H1 (cell line): ENCODE data around the gene AGAP3. TPM values are rescaled to one million over a fixed set of nuclear protein-coding genes. Genes with fewer than 3 reads are reported as not detected.

Experiments used
- CTCF ChIA-PET: fragments of 300-600 bp; sonication (Branson Sonifier 250); formaldehyde crosslinking; loops from one replicate; lab custom pipeline; 2021; ENCODE audit not compliant: partially characterized antibody; lab: Charles Lee
- POLR2A ChIA-PET: fragments of 300-600 bp; sonication (Branson Sonifier 250); formaldehyde crosslinking; loops from one replicate; lab custom pipeline; 2021; ENCODE audit warnings: inconsistent platforms; ENCODE audit not compliant: partially characterized antibody; lab: Charles Lee
- DNase-seq, 2 experiments: peaks; one replicate each; pipeline versions ENCODE4 v3.0.0 to v3.0.0-alpha.2; 2010 to 2022; ENCODE audit warnings: low spot score in 2 of 2, low read depth in 1 of 2, mixed read lengths in 1 of 2
- FAIRE-seq: peaks from 2 replicates; lab custom pipeline; 2011; peaks lifted over from hg19 to GRCh38; lab: Jason Lieb, UNC
- H2AFZ ChIP-seq: 2 replicates; pipeline ENCODE4 v1.8.1; 2012; ENCODE audit warnings: low read length, inconsistent platforms
- H2AK5ac ChIP-seq: 2 replicates; pipeline ENCODE4 v1.6.1; 2013; ENCODE audit warnings: low read depth, low read length
- H2BK120ac ChIP-seq: replicated peaks from 2 replicates; pipeline ENCODE3; 2013; ENCODE audit warnings: low read depth, low read length, inconsistent platforms
- H2BK12ac ChIP-seq: 2 replicates; pipeline ENCODE4 v1.6.1; 2013; ENCODE audit warnings: low read depth, low read length
- H2BK15ac ChIP-seq: 2 replicates; pipeline ENCODE4 v1.6.1; 2013; ENCODE audit warnings: low read length
- H2BK20ac ChIP-seq: 2 replicates; pipeline ENCODE4 v1.6.1; 2013; ENCODE audit warnings: low read length
- H2BK5ac ChIP-seq: 2 replicates; pipeline ENCODE4 v1.6.1; 2013; ENCODE audit warnings: low read depth, low read length
- H3K14ac ChIP-seq: 2 replicates; pipeline ENCODE4 v1.6.1; 2013; ENCODE audit warnings: inconsistent platforms; ENCODE audit not compliant: insufficient read length
- H3K18ac ChIP-seq: 2 replicates; pipeline ENCODE4 v1.6.1; 2013; ENCODE audit warnings: low read length; ENCODE audit errors: extremely low read depth
- H3K23ac ChIP-seq: 2 replicates; pipeline ENCODE4 v1.6.1; 2013; ENCODE audit warnings: inconsistent platforms; ENCODE audit not compliant: insufficient read length
- H3K23me2 ChIP-seq: 2 replicates; pipeline ENCODE4 v1.6.1; 2013; ENCODE audit warnings: low read depth, low read length
- H3K27ac ChIP-seq: 2 replicates; pipeline ENCODE4 v1.6.1; 2011; ENCODE audit warnings: low read depth, low read length, inconsistent platforms
- H3K27me3 ChIP-seq, 4 experiments: replicated peaks in 1 of 4; 1 replicate in 1 of 4; 2 replicates in 3 of 4; pipeline versions ENCODE4 v1.6.1 to v1.8.1; 2011 to 2013; ENCODE audit warnings: low read length in 3 of 4, mild to moderate bottlenecking in 3 of 4, inconsistent platforms in 2 of 4, mixed read lengths in 2 of 4, moderate library complexity in 1 of 4; ENCODE audit not compliant: control insufficient read depth in 3 of 4, insufficient read depth in 3 of 4; ENCODE audit errors: extremely low read depth in 1 of 4
- H3K36me3 ChIP-seq, 4 experiments: 2 replicates each; pipeline versions ENCODE4 v1.6.1 to v1.8.1; 2011 to 2013; ENCODE audit warnings: mild to moderate bottlenecking in 4 of 4, low read length in 3 of 4, moderate library complexity in 2 of 4, control low read depth in 1 of 4, inconsistent platforms in 1 of 4; ENCODE audit not compliant: insufficient read depth in 4 of 4, control insufficient read depth in 2 of 4
- H3K4ac ChIP-seq: replicated peaks from 2 replicates; pipeline ENCODE3; 2013; ENCODE audit warnings: low read length, low read depth, mixed read lengths, inconsistent platforms; ENCODE audit not compliant: insufficient read length
- H3K4me1 ChIP-seq, 4 experiments: replicated peaks in 1 of 4; 1 replicate in 1 of 4; 2 replicates in 3 of 4; pipeline versions ENCODE4 v1.6.1 to v1.8.1; 2011 to 2013; ENCODE audit warnings: low read length in 3 of 4, inconsistent platforms in 2 of 4, mixed read lengths in 1 of 4; ENCODE audit not compliant: insufficient read depth in 4 of 4, control insufficient read depth in 3 of 4
- H3K4me2 ChIP-seq, 2 experiments: 2 replicates each; pipeline versions ENCODE4 v1.6.1 to v1.8.1; 2011 to 2013; ENCODE audit warnings: low read depth in 2 of 2, low read length in 2 of 2, control low read depth in 1 of 2, inconsistent platforms in 1 of 2, mild to moderate bottlenecking in 1 of 2; ENCODE audit not compliant: insufficient read depth in 1 of 2
- H3K4me3 ChIP-seq, 4 experiments: fragments of 200-600, 300-600 bp in 1 of 4; sonication (generic), shearing (Covaris generic), sonication (Bioruptor Twin) in 1 of 4; 2 replicates each; pipeline versions ENCODE4 v1.5.1 to v1.8.1; 2011 to 2016; ENCODE audit warnings: low read length in 4 of 4, low read depth in 3 of 4, control low read depth in 2 of 4, inconsistent platforms in 2 of 4, mild to moderate bottlenecking in 2 of 4, mixed read lengths in 1 of 4, moderate library complexity in 1 of 4; ENCODE audit not compliant: insufficient read depth in 2 of 4; ENCODE audit errors: extremely low read depth in 1 of 4
- H3K56ac ChIP-seq: replicated peaks from 2 replicates; pipeline ENCODE3; 2013; ENCODE audit warnings: low read depth, mild to moderate bottlenecking, mixed read lengths, low read length, inconsistent platforms; ENCODE audit not compliant: insufficient read length
- H3K79me1 ChIP-seq: 2 replicates; pipeline ENCODE4 v1.6.1; 2013; ENCODE audit warnings: low read depth, low read length, control low read depth
- H3K79me2 ChIP-seq, 2 experiments: 2 replicates each; pipeline versions ENCODE4 v1.6.1 to v1.8.1; 2012 to 2013; ENCODE audit warnings: low read length in 2 of 2, mild to moderate bottlenecking in 2 of 2, inconsistent platforms in 1 of 2; ENCODE audit not compliant: insufficient read depth in 2 of 2, control insufficient read depth in 1 of 2
- H3K9ac ChIP-seq, 4 experiments: replicated peaks in 1 of 4; 1 replicate in 1 of 4; 2 replicates in 3 of 4; pipeline versions ENCODE4 v1.6.1 to v1.8.1; 2011 to 2013; ENCODE audit warnings: low read depth in 3 of 4, low read length in 3 of 4, control low read depth in 2 of 4, mild to moderate bottlenecking in 2 of 4, moderate library complexity in 2 of 4, inconsistent platforms in 1 of 4; ENCODE audit errors: extremely low read depth in 1 of 4
- H3K9me3 ChIP-seq, 2 experiments: 2 replicates each; pipeline versions ENCODE4 v1.6.1 to v1.8.1; 2012 to 2013; ENCODE audit warnings: mild to moderate bottlenecking in 2 of 2, moderate library complexity in 2 of 2, control low read depth in 1 of 2, inconsistent platforms in 1 of 2, low read depth in 1 of 2, low read length in 1 of 2, mixed read lengths in 1 of 2; ENCODE audit not compliant: insufficient read depth in 2 of 2
- H4K20me1 ChIP-seq, 2 experiments: replicated peaks in 1 of 2; 2 replicates each; pipeline versions ENCODE3 to v1.8.1; 2011 to 2013; ENCODE audit warnings: inconsistent platforms in 2 of 2, low read length in 2 of 2, mild to moderate bottlenecking in 1 of 2; ENCODE audit not compliant: insufficient read depth in 2 of 2, control insufficient read depth in 1 of 2
- H4K5ac ChIP-seq: 2 replicates; pipeline ENCODE4 v1.6.1; 2013; ENCODE audit warnings: low read length, low read depth, mixed read lengths, inconsistent platforms; ENCODE audit not compliant: insufficient read length
- H4K8ac ChIP-seq: 2 replicates; pipeline ENCODE4 v1.8.0; 2013; ENCODE audit warnings: mild to moderate bottlenecking, moderate library complexity, low read length, inconsistent platforms; ENCODE audit not compliant: insufficient read depth; ENCODE audit errors: extremely low read depth
- H4K91ac ChIP-seq: replicated peaks from 2 replicates; pipeline ENCODE3; 2013; ENCODE audit warnings: low read length, mixed read lengths, inconsistent platforms; ENCODE audit not compliant: insufficient read length
- BRCA1 ChIP-seq: IDR thresholded peaks from 2 replicates; pipeline ENCODE4 v1.6.1; 2012; ENCODE audit warnings: low read depth, low read length, improper control_type of control experiment
- EGR1 ChIP-seq: IDR thresholded peaks from 2 replicates; pipeline ENCODE4 v1.6.1; 2011; ENCODE audit warnings: low read depth, low read length, borderline replicate concordance
- EP300 ChIP-seq, 2 experiments: IDR thresholded peaks; 1 replicate in 1 of 2; 2 replicates in 1 of 2; pipeline ENCODE4 v1.6.1; 2011 to 2012; ENCODE audit warnings: low read depth in 2 of 2, low read length in 2 of 2, mild to moderate bottlenecking in 2 of 2, borderline replicate concordance in 1 of 2, inconsistent platforms in 1 of 2, moderate library complexity in 1 of 2
- KDM4A ChIP-seq: IDR thresholded peaks from one replicate; pipeline ENCODE4 v1.7.1; 2012; ENCODE audit warnings: low read depth, mild to moderate bottlenecking, moderate library complexity, low read length, inconsistent platforms; ENCODE audit not compliant: severe bottlenecking
- RAD21 ChIP-seq, 2 experiments: IDR thresholded peaks in 1 of 2; conservative IDR thresholded peaks in 1 of 2; 2 replicates each; pipeline ENCODE4 v1.6.1; 2011; ENCODE audit warnings: low read depth in 2 of 2, low read length in 2 of 2, improper control_type of control experiment in 1 of 2, inconsistent platforms in 1 of 2, mild to moderate bottlenecking in 1 of 2, moderate library complexity in 1 of 2
- RBBP5 ChIP-seq: IDR thresholded peaks from 2 replicates; pipeline ENCODE4 v1.7.1; 2012; ENCODE audit warnings: low read depth, mild to moderate bottlenecking, inconsistent platforms, low read length, moderate library complexity, borderline replicate concordance
- RFX5 ChIP-seq: IDR thresholded peaks from 2 replicates; pipeline ENCODE4 v1.6.1; 2011; ENCODE audit warnings: low read depth, low read length, improper control_type of control experiment, borderline replicate concordance
- SIN3A ChIP-seq, 2 experiments: IDR thresholded peaks in 1 of 2; conservative IDR thresholded peaks in 1 of 2; 2 replicates each; pipeline ENCODE4 v1.6.1; 2011 to 2012; ENCODE audit warnings: low read length in 2 of 2, improper control_type of control experiment in 1 of 2, low read depth in 1 of 2, mild to moderate bottlenecking in 1 of 2
- WGBS, 2 experiments: shearing (Covaris generic) in 1 of 2; methylation state at CpG; one replicate each; pipeline versions ENCODE4 v1.1.6 to v1.1.7; 2013 to 2015; ENCODE audit warnings: low lambda C conversion rate in 2 of 2, mixed read lengths in 2 of 2, inconsistent platforms in 1 of 2, low coverage in 1 of 2, missing lambda C conversion rate in 1 of 2; ENCODE audit not compliant: insufficient replicate concordance in 2 of 2, insufficient coverage in 1 of 2, insufficient read length in 1 of 2; ENCODE audit errors: extremely low coverage in 1 of 2, missing lambda C conversion rate in 1 of 2; 5-methylcytosine and 5-hydroxymethylcytosine counted together
- polyA plus RNA-seq, 7 experiments: library from polyadenylated mRNA; depleted of rRNA in 3 of 7; stranded (reverse) in 5 of 7; unstranded in 2 of 7; fragments of >200 nt in 5 of 7; fragments of 200-250 nt in 2 of 7; gene quantifications; 1 replicate in 5 of 7; 2 replicates in 1 of 7; 4 replicates in 1 of 7; pipeline versions ENCODE4 v1.2.1 to v1.2.3, GENCODE V29; 2011 to 2013; ENCODE audit warnings: missing spikeins in 2 of 7, mixed read lengths in 2 of 7
- total RNA-seq: library from RNA; stranded (reverse); fragmentation: NEBNext Ultra II Directional; extraction: Animal tissue kit (Norgen Biotek cat#: 25700); gene quantifications from 2 replicates; pipeline ENCODE4 v1.2.1, GENCODE V29; 2021

AGAP3 gene
- total and polyA plus RNA-seq, 2 of the 8 experiments (the other 6 are each of a cell fraction or from before 2014, with no cell fraction given), result 66.4 to 120 TPM

- DNase-seq, result no peak
- no peak for FAIRE-seq
- H3K18ac ChIP-seq, result no peak overlapping the region
- H4K20me1 ChIP-seq, result peaks cover 10 to 22% of the 10 kb centered on the region in 2 experiments
- H4K5ac ChIP-seq, result no peak overlapping the region
- no peak overlapping the region for H4K8ac ChIP-seq
- H2BK120ac ChIP-seq, result no peak overlapping the region
- H3K27ac ChIP-seq, result no peak overlapping the region
- H2AK5ac ChIP-seq, result no peak overlapping the region
- 89% methylated on average over 21 of the region's 22 CpGs; no CpG with 5 or more reads in 1 of the 2 experiments for WGBS, 2 experiments
- H3K9me3 ChIP-seq, result no peaks in the 10 kb centered on the region
- H2BK5ac ChIP-seq, result no peak overlapping the region
- H3K23ac ChIP-seq, result no peak overlapping the region
- H3K56ac ChIP-seq, result no peak overlapping the region
- no peak overlapping the region for H4K91ac ChIP-seq
- no peaks in the 10 kb centered on the region for H3K79me2 ChIP-seq
- H3K4me1 ChIP-seq, result peaks cover 7 to 28% (median 17%) of the 10 kb centered on the region in 4 experiments
- ChIA-PET POLR2A (interaction anchor here (1.0 to 3.0 kb wide), 3 partner anchors 10 to 23 kb away, joined by 3 to 8 read pairs (median 7); no protein-coding TSS in a partner anchor), CTCF (interaction anchor here (0.9 to 18.9 kb wide), 12 partner anchors 10 to 151 kb away, joined by 3 to 197 read pairs (median 5); partner anchors contain the start of gene GBX1)
- no peak overlapping the region for H2AFZ ChIP-seq
- peaks cover 0 to 1% (median 0%) of the 10 kb centered on the region in 4 experiments; a peak in 1 of 7 replicates for H3K27me3 ChIP-seq
- H3K14ac ChIP-seq, result no peak overlapping the region
- H2BK15ac ChIP-seq, result no peak overlapping the region
- no peak overlapping the region for H3K9ac ChIP-seq
- H3K4ac ChIP-seq, result no peak overlapping the region
- no peak overlapping the region for H2BK12ac ChIP-seq
- peaks cover 0 to 9% (median 3%) of the 10 kb centered on the region in 4 experiments; a peak in 5 of 8 replicates for H3K36me3 ChIP-seq
- no peaks in the 10 kb centered on the region for H3K79me1 ChIP-seq
- no peak overlapping the region for H3K4me3 ChIP-seq
- no peak overlapping the region for H2BK20ac ChIP-seq
- no peak overlapping the region for H3K4me2 ChIP-seq
- no peaks in the 10 kb centered on the region; the same call in 1 of the 2 replicates for H3K23me2 ChIP-seq
- TF ChIP-seq EGR1 (no peak), RFX5 (no peak), BRCA1 (no peak), KDM4A (no peak), SIN3A (conservative IDR thresholded peaks at IDR 0.05 in 1 of 2, IDR thresholded peaks at IDR 0.05 in 1 of 2; ENCODE audit: low read depth in 1 of 2, low read length in 2 of 2) (no peak), EP300 (IDR thresholded peaks at IDR 0.05; ENCODE audit: borderline replicate concordance in 1 of 2, low read depth in 2 of 2, low read length in 2 of 2) (no peak), RBBP5 (no peak), RAD21 (IDR thresholded peaks at IDR 0.05 in 1 of 2, conservative IDR thresholded peaks at IDR 0.05 in 1 of 2; ENCODE audit: low read depth in 2 of 2, low read length in 2 of 2) (no peak)
Measured at GRCh38 chr7:151137076-151137675, 50.9 kb downstream of the AGAP3 start.
